Tibial nerve (tissue), 4 donors: ENCODE data around the gene FCRLA. TPM values are rescaled to one million over a fixed set of nuclear protein-coding genes. Genes with fewer than 3 reads are reported as not detected.

Experiments
- DNase-seq, 2 donors: peaks; one replicate each; pipeline ENCODE4 v3.0.0-alpha.2; 2019; ENCODE audit warnings: low spot score in 2 of 2
- H3K27ac ChIP-seq, 4 donors: fragments of 200-600 bp; sonication (generic) in 3 of 4; one replicate each; pipeline ENCODE4 v1.5.1; 2017 to 2019; ENCODE audit warnings: mild to moderate bottlenecking in 1 of 4
- H3K27me3 ChIP-seq, 2 donors: fragments of 200-600 bp; sonication (generic) in 1 of 2; one replicate each; pipeline versions ENCODE4 v1.5.1 to v1.6.0; 2017 to 2019
- H3K36me3 ChIP-seq, 3 donors: fragments of 200-600 bp; sonication (generic); one replicate each; pipeline ENCODE4 v1.5.1; 2018 to 2019
- H3K4me1 ChIP-seq, 4 donors: fragments of 200-600 bp; sonication (generic) in 3 of 4; one replicate each; pipeline ENCODE4 v1.5.1; 2017 to 2019
- H3K4me3 ChIP-seq, 4 donors: fragments of 200-600 bp; sonication (generic) in 3 of 4; one replicate each; pipeline ENCODE4 v1.5.1; 2017 to 2019; ENCODE audit warnings: mild to moderate bottlenecking in 1 of 4, moderate library complexity in 1 of 4
- H3K9me3 ChIP-seq, 4 donors: fragments of 200-600 bp; sonication (generic) in 3 of 4; one replicate each; pipeline ENCODE4 v1.5.1; 2017 to 2019
- EP300 ChIP-seq, 2 donors: sonication (generic); formaldehyde crosslinking; IDR thresholded peaks; one replicate each; pipeline ENCODE4 v1.6.1; 2017; ENCODE audit warnings: antibody characterized with exemption in 2 of 2, mild to moderate bottlenecking in 1 of 2
- POLR2A ChIP-seq, 2 donors: fragments of 450-650 bp; IDR thresholded peaks; one replicate each; pipeline ENCODE4 v1.6.1; 2017; ENCODE audit warnings: antibody characterized with exemption in 2 of 2, mild to moderate bottlenecking in 2 of 2, moderate library complexity in 2 of 2
- WGBS, 2 donors: methylation state at CpG; one replicate each; pipeline ENCODE4 v1.1.5; 2018; 5-methylcytosine and 5-hydroxymethylcytosine counted together
- total RNA-seq, 4 donors: library from RNA; depleted of rRNA; stranded (reverse); fragments of >200 nt; gene quantifications; one replicate each; pipeline ENCODE4 v1.1.0, GENCODE V29; 2016
- TF ChIP-seq, protein P1 (sequence below), 5 experiments: fragments of 200-600 bp in 3 of 5; fragments of 450-650 bp in 2 of 5; sonication (generic) in 3 of 5; IDR thresholded peaks; one replicate each; pipeline ENCODE4 v1.5.1; 2016 to 2019; ENCODE audit warnings: antibody characterized with exemption in 5 of 5, mild to moderate bottlenecking in 3 of 5, moderate library complexity in 2 of 5

The FCRLA gene
- total RNA-seq, 4 donors from 2014 or later: 0.60 to 2.1 (median 1.1) TPM; not detected in 1

DNA sequence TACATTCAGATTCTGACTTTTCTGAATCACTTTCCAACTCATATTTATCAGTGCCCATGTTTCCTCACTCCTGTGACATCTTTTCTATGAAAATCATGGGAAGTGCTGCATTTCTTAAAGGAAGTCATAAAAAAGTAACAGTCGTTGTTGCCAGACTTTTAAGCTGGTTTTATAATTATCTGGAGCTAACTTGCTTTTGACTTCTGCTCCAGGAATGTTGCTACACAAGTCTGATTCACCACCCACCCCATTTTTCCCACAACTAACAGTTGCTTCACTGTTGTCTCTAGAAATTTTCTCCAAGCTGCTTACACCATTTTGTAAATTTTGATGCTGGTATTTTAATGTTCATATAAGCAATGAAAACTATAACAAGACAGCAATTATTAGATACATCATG lies 26.5 kb downstream of the FCRLA start:
- no peak for DNase-seq
- TF ChIP-seq, protein P1, sequence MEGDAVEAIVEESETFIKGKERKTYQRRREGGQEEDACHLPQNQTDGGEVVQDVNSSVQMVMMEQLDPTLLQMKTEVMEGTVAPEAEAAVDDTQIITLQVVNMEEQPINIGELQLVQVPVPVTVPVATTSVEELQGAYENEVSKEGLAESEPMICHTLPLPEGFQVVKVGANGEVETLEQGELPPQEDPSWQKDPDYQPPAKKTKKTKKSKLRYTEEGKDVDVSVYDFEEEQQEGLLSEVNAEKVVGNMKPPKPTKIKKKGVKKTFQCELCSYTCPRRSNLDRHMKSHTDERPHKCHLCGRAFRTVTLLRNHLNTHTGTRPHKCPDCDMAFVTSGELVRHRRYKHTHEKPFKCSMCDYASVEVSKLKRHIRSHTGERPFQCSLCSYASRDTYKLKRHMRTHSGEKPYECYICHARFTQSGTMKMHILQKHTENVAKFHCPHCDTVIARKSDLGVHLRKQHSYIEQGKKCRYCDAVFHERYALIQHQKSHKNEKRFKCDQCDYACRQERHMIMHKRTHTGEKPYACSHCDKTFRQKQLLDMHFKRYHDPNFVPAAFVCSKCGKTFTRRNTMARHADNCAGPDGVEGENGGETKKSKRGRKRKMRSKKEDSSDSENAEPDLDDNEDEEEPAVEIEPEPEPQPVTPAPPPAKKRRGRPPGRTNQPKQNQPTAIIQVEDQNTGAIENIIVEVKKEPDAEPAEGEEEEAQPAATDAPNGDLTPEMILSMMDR (IDR thresholded peaks at IDR 0.05): no peak
- TF ChIP-seq POLR2A (IDR thresholded peaks at IDR 0.05): no peak
- no peak for TF ChIP-seq EP300 (IDR thresholded peaks at IDR 0.05)
- H3K9me3 ChIP-seq: no peaks in the 10 kb centered on the region
- WGBS, 2 donors: 0% methylated on average over 1 of the region's 1 CpG
- H3K27ac ChIP-seq: peak overlapping the region in 2 of 4 donors; percentile 4 to 70
- no peaks in the 10 kb centered on the region for H3K27me3 ChIP-seq
- peaks cover 0 to 13% (median 4%) of the 10 kb centered on the region in 4 donors for H3K4me1 ChIP-seq
- H3K4me3 ChIP-seq: no peak overlapping the region
- H3K36me3 ChIP-seq: no peaks in the 10 kb centered on the region

GRCh38 chr1:161735837-161736236 lies 28.8 kb downstream of the FCRLA start:
- no peak for DNase-seq
- H3K36me3 ChIP-seq: no peaks in the 10 kb centered on the region
- no peak overlapping the region for H3K27ac ChIP-seq
- 95 to 100% methylated on average over 3 of the region's 3 CpGs for WGBS, 2 donors
- H3K27me3 ChIP-seq: no peaks in the 10 kb centered on the region
- H3K9me3 ChIP-seq: no peaks in the 10 kb centered on the region
- no peak overlapping the region for H3K4me3 ChIP-seq
- TF ChIP-seq EP300 (IDR thresholded peaks at IDR 0.05) (no peak), POLR2A (IDR thresholded peaks at IDR 0.05) (no peak)
- TF ChIP-seq, protein P1 (IDR thresholded peaks at IDR 0.05): no peak
- H3K4me1 ChIP-seq: peaks cover 0 to 13% (median 4%) of the 10 kb centered on the region in 4 donors

GRCh38 chr1:161736335-161736969 lies 29.4 kb downstream of the FCRLA start:
- H3K36me3 ChIP-seq: no peaks in the 10 kb centered on the region
- DNase-seq: no peak
- TF ChIP-seq EP300 (IDR thresholded peaks at IDR 0.05): no peak
- no peak for TF ChIP-seq POLR2A (IDR thresholded peaks at IDR 0.05)
- TF ChIP-seq, protein P1 (IDR thresholded peaks at IDR 0.05): no peak
- no peaks in the 10 kb centered on the region for H3K9me3 ChIP-seq
- 78 to 79% methylated on average over 4 of the region's 4 CpGs for WGBS, 2 donors
- no peaks in the 10 kb centered on the region for H3K27me3 ChIP-seq
- no peak overlapping the region for H3K4me3 ChIP-seq
- no peak overlapping the region for H3K27ac ChIP-seq
- H3K4me1 ChIP-seq: peaks cover 0 to 13% (median 4%) of the 10 kb centered on the region in 4 donors

GRCh38 chr1:161737625-161738024 lies 30.6 kb downstream of the FCRLA start:
- 75 to 86% methylated on average over 2 of the region's 2 CpGs for WGBS, 2 donors
- TF ChIP-seq POLR2A (IDR thresholded peaks at IDR 0.05) (no peak), EP300 (IDR thresholded peaks at IDR 0.05) (no peak)
- TF ChIP-seq, protein P1 (IDR thresholded peaks at IDR 0.05): no peak
- H3K9me3 ChIP-seq: no peaks in the 10 kb centered on the region
- H3K4me3 ChIP-seq: no peak overlapping the region
- peaks cover 0 to 13% (median 4%) of the 10 kb centered on the region in 4 donors for H3K4me1 ChIP-seq
- no peaks in the 10 kb centered on the region for H3K27me3 ChIP-seq
- no peak overlapping the region for H3K27ac ChIP-seq
- DNase-seq: no peak
- H3K36me3 ChIP-seq: no peaks in the 10 kb centered on the region

- H3K36me3 ChIP-seq: no peaks in the 10 kb centered on the region
- peak in 1 of 2 donors; percentile 19 for TF ChIP-seq EP300 (IDR thresholded peaks at IDR 0.05)
- TF ChIP-seq, protein P1 (IDR thresholded peaks at IDR 0.05): peak in 3 of 5 experiments; percentile 6 to 49 (median 25)
- no peak for TF ChIP-seq POLR2A (IDR thresholded peaks at IDR 0.05)
- no peaks in the 10 kb centered on the region for H3K27me3 ChIP-seq
- 79 to 83% methylated on average over 4 of the region's 4 CpGs for WGBS, 2 donors
- H3K4me3 ChIP-seq: no peak overlapping the region
- H3K4me1 ChIP-seq: peaks cover 0 to 4% (median under 1%) of the 10 kb centered on the region in 4 donors
- peak in 1 of 2 donors; percentile 36 for DNase-seq
- H3K27ac ChIP-seq: peak overlapping the region in 2 of 4 donors; percentile 59 to 72
- no peaks in the 10 kb centered on the region for H3K9me3 ChIP-seq
Measured at GRCh38 chr1:161738627-161739287, 31.7 kb downstream of the FCRLA start.
